HG03520 (cell line): ENCODE measurements around the gene KDM4B.

Experiments
- ATAC-seq: cut with Tn5 transposase; IDR thresholded peaks from one replicate; pipeline ENCODE4 v1.9.1; 2021; ENCODE audit warnings: mild to moderate bottlenecking, moderate library complexity; ENCODE audit not compliant: unreplicated experiment

Gene KDM4B

GRCh38 chr19:4984106-4984380, 15.1 kb downstream of the KDM4B start:
- ATAC-seq = no peak

DNA sequence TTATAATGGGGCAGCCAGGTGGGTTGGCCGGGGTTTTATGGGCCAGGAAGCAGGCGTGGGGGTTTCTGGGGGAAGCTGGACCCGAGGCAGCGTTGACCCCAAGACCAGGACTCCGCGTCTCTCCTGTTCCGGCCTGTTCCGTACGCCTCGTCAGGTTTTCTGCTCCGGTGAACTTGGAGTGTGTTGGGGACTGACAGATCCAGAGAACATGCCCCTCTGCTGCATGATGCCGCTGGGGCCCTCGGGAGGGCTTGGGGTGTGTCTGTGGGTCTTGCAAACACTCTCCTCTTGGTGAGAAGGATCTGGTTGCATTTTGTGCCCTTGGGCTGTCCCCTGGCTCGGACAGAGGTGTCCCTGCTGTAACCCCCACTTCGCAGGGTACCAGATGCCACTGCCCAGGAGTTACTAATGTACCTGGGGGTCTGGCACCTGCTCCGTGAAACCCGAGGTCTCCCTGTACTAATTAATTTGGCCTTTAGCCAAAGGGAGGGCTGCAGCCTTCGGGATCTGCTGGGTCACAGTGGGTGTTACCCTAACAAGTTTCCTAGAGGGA, 15.6 kb downstream of the KDM4B start:
- ATAC-seq = no peak

DNA sequence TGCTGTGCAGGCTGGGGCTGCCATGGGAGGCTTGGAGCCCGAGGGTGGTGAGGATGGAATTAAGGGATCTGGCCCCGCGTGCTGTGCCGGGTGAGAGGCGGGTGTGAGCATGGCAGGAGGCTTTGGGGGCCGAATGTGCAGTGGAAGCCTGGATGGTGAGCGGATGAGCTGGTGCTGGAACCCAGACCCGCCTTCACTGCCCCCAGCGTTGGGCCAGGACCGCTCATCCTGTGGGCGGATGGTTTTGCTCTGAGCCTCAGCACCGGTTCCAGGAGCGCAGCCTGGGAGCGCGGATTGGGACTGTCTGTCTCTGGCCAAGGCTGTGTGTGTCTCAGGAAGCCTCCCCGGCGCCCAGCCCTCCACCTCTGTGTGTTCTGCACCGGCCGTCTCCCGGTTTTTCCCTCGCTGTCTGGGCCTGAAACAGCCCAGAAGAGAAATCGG, 16.7 kb downstream of the KDM4B start:
- ATAC-seq = no peak

GRCh38 chr19:4986056-4986455, 17.1 kb downstream of the KDM4B start:
- ATAC-seq = no peak

GRCh38 chr19:4986471-4986891, 17.6 kb downstream of the KDM4B start:
- no peak for ATAC-seq

DNA sequence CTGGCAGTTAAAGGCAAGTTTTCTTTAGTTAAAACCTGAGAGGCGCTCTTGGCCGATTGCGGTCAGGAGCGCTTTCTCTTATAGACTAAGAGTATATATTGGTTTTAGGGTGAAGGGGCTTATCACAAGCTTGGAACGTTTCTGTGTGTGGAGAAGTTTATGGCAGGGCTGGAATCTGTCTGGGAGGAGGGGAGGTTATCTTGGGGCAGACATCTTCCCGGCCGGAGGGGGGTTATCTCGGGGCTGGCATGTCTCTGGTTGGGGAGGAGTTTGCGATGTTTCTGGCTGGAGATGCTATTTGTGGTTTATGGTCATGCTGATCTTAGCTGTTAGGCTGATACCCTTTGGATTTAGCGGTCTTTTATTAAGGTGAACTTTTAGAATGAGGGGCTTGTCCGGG, 18.3 kb downstream of the KDM4B start:
- ATAC-seq = no peak

DNA sequence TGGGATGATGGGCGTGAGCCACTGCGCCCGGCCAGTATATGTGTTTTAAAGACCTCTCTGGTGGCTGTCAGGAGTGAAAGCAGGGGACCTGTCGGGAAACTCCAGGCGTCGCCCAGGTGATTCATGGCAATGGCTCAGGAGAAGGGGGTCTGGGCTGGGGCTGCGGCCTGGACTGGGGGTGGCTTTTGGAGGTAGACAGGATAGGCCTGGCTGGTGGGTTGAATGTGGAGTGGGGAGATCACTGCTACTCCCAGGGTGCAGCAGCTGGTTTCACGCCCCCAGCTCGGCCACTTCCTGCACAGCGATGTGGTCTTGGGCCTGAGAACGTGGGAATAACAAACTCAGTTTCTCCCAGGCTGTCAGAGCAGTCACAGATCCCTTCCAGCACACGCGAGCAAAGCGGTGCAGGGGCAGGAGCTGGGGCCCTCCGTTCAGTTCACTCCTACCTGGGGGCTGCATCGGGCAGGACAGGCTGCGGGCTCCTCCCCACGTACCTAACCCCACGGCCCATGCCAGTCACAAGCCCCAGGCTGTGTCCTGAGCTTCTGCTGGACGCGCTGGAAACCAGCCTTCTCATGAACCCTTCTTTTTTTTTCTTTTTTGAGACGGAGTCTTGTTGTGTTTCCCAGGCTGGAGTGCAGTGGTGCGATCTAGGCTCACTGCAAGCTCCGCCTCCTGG, 18.9 kb downstream of the KDM4B start:
- ATAC-seq = no peak

- ATAC-seq = no peak
These were observed 19.9 kb downstream of the KDM4B start for GRCh38 chr19:4988770-4989251.

GRCh38 chr19:4990306-4990705, 21.4 kb downstream of the KDM4B start:
- ATAC-seq = no peak

GRCh38 chr19:4991538-4991937, 22.6 kb downstream of the KDM4B start:
- no peak for ATAC-seq

- ATAC-seq = no peak
These were observed 23.2 kb downstream of the KDM4B start for GRCh38 chr19:4991996-4992698.

DNA sequence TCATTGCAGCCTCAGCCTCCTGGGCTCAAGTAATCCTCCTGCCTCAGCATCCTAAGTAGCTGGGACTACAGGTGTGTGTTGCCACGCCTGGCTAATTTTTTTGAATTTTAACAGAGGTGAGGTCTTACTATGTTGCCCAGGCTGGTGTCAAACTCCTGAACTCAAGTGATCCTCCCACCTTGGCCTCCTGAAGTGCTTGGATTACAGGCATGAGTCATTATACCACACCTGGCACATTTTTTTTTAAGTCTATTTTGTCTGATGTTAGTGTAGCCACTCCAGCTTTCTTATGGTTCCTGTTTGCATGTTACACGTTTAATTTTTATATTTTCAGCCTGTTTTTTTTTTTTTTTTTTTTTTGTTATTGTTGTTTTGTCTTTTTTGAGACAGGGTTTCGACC, 24.8 kb downstream of the KDM4B start:
- no peak for ATAC-seq

DNA sequence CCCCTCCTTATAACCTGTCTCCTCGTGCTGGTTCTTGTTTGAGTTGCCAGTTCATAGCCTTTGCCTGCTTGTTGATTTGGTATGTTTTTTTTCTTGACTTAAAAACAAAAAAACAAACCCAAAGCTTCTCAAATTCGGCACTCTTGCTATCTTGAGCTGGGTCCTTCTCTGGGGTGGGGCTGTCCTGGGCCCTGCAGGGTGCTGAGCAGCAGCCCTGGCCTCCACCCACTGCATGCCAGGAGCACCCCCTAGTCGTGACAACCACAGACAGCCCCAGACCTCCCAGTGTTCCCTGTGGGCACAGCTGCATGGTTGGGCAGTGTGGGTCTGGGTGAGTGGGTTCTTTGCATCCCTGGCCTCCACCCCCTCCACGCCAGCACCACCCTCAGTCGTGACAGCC, 27.8 kb downstream of the KDM4B start:
- ATAC-seq = no peak

GRCh38 chr19:4997297-4997696, 28.4 kb downstream of the KDM4B start:
- ATAC-seq = no peak

GRCh38 chr19:5000120-5000611, 31.3 kb downstream of the KDM4B start:
- no peak for ATAC-seq

DNA sequence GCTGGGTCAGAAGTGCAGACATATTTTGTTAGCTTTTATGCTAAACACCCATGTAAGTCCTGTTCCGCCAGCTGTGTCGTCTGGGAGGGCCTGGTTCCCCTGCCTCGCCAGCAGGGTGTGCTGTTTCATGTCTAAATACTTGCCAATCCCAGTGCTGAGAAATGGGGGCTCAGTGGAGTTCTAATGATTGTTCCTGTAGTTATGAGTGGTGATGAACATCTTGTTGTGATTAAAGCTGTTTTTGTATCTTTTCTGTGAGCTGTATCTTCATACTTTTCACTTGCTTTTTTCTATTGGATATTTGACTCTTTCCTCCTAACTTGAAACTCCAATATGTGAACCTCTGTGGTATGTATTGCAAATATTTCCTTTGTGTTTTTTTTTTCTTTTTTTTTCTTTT, 32.7 kb downstream of the KDM4B start:
- no peak for ATAC-seq

- ATAC-seq = no peak
These were observed 33.2 kb downstream of the KDM4B start for GRCh38 chr19:5002143-5002542.

- ATAC-seq = no peak
These were observed 34.9 kb downstream of the KDM4B start for GRCh38 chr19:5003781-5004180.

DNA sequence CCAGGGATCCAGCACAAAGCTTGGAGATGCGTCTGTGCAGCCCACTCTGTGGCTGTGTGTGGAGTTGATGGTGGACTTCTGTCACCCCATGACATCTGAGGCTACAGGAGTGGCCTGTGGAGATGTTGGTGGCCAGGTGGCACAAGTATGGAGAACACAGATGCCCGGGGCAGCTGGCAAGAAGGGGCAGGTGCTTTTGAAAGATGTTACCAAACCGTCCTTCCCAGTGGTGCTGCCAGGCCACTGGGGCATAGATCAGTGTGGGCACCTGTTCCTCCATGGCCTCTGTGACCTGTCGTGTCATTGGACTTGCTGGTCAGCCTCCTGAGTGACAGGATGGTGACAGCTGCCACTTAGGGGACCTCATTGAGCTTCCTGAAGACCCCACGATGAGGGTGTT, 36.2 kb downstream of the KDM4B start:
- no peak for ATAC-seq

- ATAC-seq = no peak
These were observed 37.3 kb downstream of the KDM4B start for GRCh38 chr19:5006201-5006600.

GRCh38 chr19:5006821-5007220, 37.9 kb downstream of the KDM4B start:
- ATAC-seq = no peak
